Anterior cingulate cortex (tissue), 58 donors: Measurements from ENCODE around the gene CFAP61.

Experiments used
- DNase-seq, 58 donors: peaks; one replicate each; lab custom pipeline; 2025; lab: John Stamatoyannopoulos, UW

CFAP61 gene

DNA sequence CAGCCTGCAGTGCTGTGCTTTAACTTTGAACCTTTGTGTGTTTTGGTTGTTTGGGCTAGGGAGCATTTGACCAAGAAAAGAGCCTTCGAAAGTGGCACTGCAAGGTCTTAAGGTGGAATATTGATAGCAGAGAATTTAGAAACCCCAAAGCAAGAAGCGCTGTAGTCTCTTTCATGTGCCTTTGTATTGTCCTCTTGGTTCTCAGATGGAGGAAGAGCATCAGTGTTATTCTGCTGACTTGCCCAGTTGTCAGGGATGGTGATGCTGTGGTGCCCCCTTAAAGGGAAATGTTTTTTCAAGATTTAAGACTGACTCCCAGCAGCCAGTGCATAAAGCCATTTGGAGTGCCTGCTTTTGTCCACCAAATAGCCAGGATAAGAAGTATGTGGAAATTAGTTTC lies 212.9 kb downstream of the CFAP61 start:
- DNase-seq = no peak

DNA sequence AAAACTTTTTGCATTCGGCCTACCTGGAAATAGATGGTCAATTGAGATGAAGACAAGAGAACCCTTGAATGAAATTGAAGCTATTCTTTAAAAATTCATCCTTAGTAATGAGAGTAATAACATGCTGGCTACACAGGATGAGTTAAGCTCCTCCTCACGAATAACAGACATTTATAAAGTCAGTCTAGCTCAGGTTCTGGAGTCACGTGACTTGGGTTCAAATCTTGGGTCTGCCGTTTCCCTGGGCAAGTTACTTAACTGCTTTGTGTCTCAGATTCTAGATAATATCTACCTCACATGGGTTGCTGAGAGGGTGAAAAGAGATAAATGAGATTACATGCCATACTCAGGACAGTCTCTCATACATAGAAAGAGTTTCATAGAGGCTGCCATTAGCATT lies 214.2 kb downstream of the CFAP61 start:
- no peak for DNase-seq

GRCh38 chr20:20267685-20268370 lies 215.5 kb downstream of the CFAP61 start:
- no peak for DNase-seq

- no peak for DNase-seq
These were observed 218.9 kb downstream of the CFAP61 start for GRCh38 chr20:20271271-20271670.

- no peak for DNase-seq
These were observed 220.4 kb downstream of the CFAP61 start for GRCh38 chr20:20272686-20273085.

GRCh38 chr20:20273286-20273685 lies 221.0 kb downstream of the CFAP61 start:
- DNase-seq = no peak

- DNase-seq = no peak
These were observed 222.5 kb downstream of the CFAP61 start for GRCh38 chr20:20274821-20275220.

- DNase-seq = no peak
These were observed 223.3 kb downstream of the CFAP61 start for GRCh38 chr20:20275636-20276035.

DNA sequence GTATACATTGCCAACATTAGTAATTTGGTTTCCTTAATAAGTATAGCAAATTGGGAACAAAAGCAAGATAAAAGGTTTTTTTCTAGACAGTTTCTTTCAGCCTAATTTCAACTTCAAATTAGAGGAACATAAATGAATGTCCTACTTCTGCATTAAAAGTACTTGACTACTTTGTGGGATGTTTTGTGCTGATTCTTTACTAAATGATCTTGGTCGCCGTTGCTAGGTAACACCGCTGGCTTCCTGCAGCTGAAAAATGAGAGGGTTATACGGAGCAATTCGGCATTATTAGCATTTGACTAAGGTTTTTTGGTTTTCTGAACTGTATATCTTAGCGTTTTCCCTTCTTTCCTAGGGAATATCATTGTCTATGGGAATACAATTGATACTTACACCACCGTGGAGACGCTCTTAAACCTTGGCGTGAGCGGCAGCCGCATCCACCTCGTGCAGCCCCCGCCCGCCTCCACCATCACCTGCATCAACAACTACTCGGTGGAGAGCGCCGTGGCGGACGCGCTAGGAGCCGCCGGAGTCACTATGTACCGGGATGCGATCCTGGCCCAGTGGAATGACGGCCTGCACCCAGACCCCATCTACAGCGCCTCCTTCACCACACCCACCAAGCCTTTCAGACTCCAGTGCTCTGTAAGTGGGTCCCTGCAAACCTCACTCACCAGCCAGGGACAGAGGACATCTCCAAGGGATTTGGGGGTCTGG lies 224.6 kb downstream of the CFAP61 start:
- DNase-seq = no peak

DNA sequence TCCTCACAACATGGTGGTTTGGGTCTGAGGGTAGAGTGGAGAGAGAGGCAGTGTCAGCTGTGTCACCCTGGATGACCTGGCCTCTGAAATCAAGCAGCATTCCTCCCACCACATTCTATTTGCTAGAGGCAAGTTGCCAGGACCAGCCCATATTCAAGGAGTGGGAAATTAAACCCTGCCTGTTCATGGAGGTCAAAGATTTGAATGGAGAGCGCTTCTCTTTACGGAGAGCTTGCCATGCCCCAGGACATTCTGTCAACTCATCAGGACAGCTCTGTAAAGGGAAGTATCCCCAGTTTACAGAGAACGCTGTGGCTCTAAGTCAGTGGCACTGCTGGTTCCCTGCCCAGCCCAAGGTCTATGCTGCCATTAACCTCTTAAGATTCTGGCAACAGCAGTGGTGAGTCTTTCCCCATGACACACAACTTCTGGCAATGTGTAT lies 225.6 kb downstream of the CFAP61 start:
- DNase-seq = no peak

DNA sequence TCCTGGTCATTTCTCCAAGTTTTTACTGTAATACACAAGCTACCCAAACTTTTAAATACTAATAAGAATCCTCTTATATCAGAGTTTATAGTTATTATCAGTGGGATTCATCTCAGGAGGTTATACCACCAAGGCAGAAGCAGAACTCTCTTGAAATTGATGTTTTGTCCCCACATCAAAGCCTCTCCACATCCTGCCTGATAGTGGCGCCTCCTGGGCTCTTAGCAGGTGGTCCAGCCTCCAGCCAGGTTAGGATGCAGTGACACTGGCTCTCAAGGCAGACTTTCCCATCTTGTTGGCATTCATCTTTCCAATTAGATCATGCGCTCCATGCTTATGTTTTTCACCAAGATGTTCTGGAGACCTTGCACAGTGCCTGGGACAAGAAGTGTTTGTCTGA lies 233.7 kb downstream of the CFAP61 start:
- DNase-seq = no peak

- no peak for DNase-seq
These were observed 237.0 kb downstream of the CFAP61 start for GRCh38 chr20:20289331-20289730.

GRCh38 chr20:20292472-20292871 lies 240.1 kb downstream of the CFAP61 start:
- DNase-seq = no peak

GRCh38 chr20:20293141-20293540 lies 240.8 kb downstream of the CFAP61 start:
- no peak for DNase-seq

DNA sequence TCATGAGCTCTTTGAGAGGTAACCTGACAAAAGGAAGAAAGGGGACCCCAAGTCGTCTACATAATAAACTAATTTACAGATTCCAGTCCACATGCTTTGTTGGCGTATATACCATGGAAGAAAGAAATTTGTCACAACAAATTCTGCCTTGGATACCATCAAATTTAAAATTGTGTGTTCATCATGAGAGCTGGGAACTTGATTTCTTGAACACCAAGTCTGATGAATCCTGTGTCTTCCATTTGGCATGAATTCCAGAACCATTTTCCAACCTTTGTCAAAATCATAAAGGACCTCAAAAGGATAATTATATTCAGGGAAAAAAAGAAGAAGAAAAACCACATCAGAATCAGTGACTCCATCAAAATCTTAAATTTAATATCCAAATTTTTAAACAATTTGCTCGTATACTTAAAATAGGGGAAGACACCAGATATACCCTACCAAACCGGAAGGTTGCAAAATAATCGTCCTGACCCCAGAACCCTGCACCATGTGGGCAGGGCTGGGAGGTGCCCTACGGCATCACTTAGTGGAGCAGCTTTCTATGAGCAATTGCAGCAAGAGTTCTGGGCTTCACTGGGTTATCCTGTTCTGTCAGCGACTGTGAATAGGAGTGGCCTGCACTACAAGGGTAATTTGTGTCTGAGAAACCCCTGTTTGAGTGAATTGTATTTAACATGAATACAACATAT lies 241.5 kb downstream of the CFAP61 start:
- no peak for DNase-seq

DNA sequence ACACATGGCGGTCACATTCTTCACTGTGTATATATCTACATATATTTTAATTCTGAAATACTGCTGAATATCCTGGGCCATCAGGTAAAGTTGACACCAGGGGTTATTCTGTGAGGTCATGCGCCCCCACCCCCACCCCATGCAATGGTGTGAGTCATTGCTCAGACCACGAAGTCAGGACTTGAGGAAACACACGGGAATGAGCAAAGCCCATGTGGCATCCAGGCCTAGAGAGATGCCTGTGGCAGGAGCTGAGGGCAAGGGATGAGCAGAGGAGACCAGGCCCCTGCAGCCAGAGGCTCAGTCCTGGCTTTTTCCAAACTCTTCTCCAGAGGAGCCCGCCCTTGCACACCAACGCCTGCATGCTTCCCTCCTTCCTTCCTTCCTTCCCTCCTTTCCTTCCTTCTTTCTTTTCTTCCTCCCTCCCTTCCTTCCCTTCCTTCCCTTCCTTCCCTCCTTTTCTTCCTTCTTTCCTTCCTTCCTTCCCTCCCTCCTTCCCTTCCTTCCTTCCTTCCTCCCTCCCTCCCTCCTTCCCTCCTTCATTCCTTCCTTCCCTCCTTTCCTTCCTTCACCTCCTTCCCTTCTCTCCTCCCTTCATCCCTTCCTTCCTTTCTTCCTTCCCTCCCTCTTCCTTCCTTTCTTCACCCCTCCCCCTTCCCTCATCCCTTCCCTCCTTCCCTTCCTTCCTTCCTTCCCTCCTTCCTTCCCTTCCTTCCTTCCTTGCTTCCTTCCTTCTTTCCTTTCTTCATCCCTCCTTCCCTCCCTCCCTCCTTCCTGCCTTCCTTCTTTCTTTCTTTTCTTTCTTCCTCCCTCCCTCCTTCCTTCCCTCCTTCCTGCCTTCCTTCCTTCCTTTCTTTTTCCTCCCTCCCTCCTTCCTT lies 243.5 kb downstream of the CFAP61 start:
- no peak for DNase-seq

DNA sequence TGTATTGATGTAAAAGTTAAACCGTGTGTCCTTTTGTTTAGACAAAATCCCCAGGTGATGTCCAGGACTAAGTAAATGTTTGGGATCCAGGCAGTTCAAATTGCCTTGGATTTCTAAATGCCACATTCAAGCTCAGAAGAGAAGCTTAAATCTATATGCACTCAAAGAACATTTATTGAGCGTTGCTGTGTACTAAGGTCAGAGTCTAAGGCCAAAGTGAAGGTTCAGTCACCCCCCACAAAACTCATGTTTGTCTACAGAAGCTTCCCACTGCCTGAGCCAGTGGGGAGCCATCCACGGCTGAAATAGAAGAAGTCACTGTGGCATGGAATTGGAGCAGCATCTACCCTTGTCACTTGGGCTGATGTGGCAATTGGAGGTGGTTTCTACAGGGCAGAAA lies 244.8 kb downstream of the CFAP61 start:
- no peak for DNase-seq

GRCh38 chr20:20297752-20298151 lies 245.4 kb downstream of the CFAP61 start:
- DNase-seq = no peak

DNA sequence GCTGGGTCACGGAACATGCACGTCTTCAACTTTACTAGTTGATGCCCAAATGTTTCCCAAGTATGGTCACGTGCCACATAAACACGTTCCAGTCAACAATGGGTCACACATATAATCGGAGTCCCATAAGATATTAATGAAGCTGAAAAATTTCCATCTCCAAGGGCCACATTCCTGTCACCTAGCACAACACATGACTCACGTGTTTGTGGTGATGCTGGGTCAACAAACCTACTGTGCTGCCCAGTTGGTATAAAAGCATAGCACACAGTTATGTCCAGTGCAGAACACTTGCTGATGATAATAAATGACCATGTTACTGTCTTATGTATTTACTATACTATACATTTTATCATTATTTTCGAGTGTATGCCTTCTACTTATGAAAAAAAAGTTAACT lies 247.6 kb downstream of the CFAP61 start:
- no peak for DNase-seq

DNA sequence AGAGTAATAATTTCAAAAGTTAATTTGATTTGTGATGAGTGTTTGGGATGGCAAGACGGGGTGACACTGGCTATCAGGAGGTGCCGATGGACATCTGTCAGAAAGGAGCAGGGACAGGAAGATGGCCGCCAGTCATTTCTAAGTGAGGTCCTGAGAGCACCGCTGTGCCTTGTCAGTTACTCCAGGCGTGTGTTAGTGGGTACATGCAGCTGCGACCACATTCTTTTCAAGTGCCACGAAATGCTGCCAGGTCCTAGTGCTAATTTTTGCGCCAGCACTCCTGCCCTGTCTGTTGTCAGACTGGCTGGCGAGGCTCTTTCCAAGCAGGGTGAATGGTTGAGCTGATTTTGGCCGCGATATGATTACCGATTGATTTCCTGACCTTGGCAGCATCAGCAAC lies 251.0 kb downstream of the CFAP61 start:
- DNase-seq = no peak

GRCh38 chr20:20303742-20304141 lies 251.4 kb downstream of the CFAP61 start:
- DNase-seq = peak in 17 of 58 donors; percentile 4 to 38 (median 13)
